Activated T-cell treated with anti-CD3 and anti-CD28 coated beads for 4 hours (primary cell): ENCODE measurements around the gene DOCK9.
"Not testable (repeated sequence)": the region's sequence is repeated elsewhere in the genome, so short reads cannot be mapped to it uniquely, and the experiment has no call there.

Experiments used
- DNase-seq: peaks from one replicate; pipeline ENCODE4 v3.0.0-alpha.2; 2020

DOCK9 gene

GRCh38 chr13:98755729-98756128 lies 222.1 kb downstream of the DOCK9 start:
- DNase-seq, result no peak

- DNase-seq, result no peak
Observed at GRCh38 chr13:98755116-98755515, 222.7 kb downstream of the DOCK9 start.

- not testable (repeated sequence) for DNase-seq
Observed at GRCh38 chr13:98754468-98754867, 223.4 kb downstream of the DOCK9 start.

- no peak for DNase-seq
Observed at GRCh38 chr13:98752467-98753290, 225.2 kb downstream of the DOCK9 start, which contains the start of gene SLC15A1. Gene SLC15A1, minus strand, starts transcription at chr13:98752672. Its CDS starts 74 bp downstream, at chr13:98752598.

GRCh38 chr13:98751861-98752466 lies 225.9 kb downstream of the DOCK9 start:
- DNase-seq, result no peak

GRCh38 chr13:98751367-98751782 lies 226.5 kb downstream of the DOCK9 start:
- DNase-seq, result no peak

GRCh38 chr13:98749501-98749900 lies 228.4 kb downstream of the DOCK9 start:
- no peak for DNase-seq

- DNase-seq, result no peak
Observed at GRCh38 chr13:98746968-98747367, 230.9 kb downstream of the DOCK9 start.
